MM.1S (cell line): Measurements from ENCODE around the gene GLCE.

Experiments used
- DNase-seq: peaks from one replicate; pipeline ENCODE4 v3.0.0-alpha.2; 2015
- H2AFZ ChIP-seq: fragments of 300-600 bp; sonication (generic); 2 replicates; pipeline ENCODE4 v1.6.0; 2016; ENCODE audit warnings: antibody characterized with exemption, low read length
- H3F3A ChIP-seq: fragments of 300-600 bp; sonication (generic); 2 replicates; pipeline ENCODE4 v1.6.1; 2016; ENCODE audit warnings: mild to moderate bottlenecking, antibody characterized with exemption, low read length, moderate library complexity, mixed read lengths; ENCODE audit not compliant: insufficient read depth
- H3K27ac ChIP-seq: fragments of 300-600 bp; sonication (generic); 2 replicates; pipeline ENCODE4 v1.5.1; 2016; ENCODE audit warnings: mild to moderate bottlenecking, low read length
- H3K27me3 ChIP-seq: fragments of 300-600 bp; sonication (generic); replicated peaks from 2 replicates; pipeline ENCODE4 v1.6.0; 2016; ENCODE audit warnings: low read length; ENCODE audit not compliant: insufficient read depth
- H3K36me3 ChIP-seq: fragments of 300-600 bp; sonication (generic); replicated peaks from 2 replicates; pipeline ENCODE4 v1.6.1; 2016; ENCODE audit warnings: mild to moderate bottlenecking, low read length, mixed read lengths; ENCODE audit not compliant: insufficient read depth
- H3K4me1 ChIP-seq: fragments of 300-600 bp; sonication (generic); 2 replicates; pipeline ENCODE4 v1.6.1; 2016; ENCODE audit warnings: low read length, mixed read lengths
- H3K4me2 ChIP-seq: fragments of 300-600 bp; sonication (generic); 2 replicates; pipeline ENCODE4 v1.6.0; 2016; ENCODE audit warnings: low read depth, low read length
- H3K4me3 ChIP-seq: fragments of 300-600 bp; sonication (generic); 2 replicates; pipeline ENCODE4 v1.5.1; 2016; ENCODE audit warnings: low read length, mixed read lengths
- H3K79me2 ChIP-seq: fragments of 300-600 bp; sonication (generic); 2 replicates; pipeline ENCODE4 v1.6.1; 2016; ENCODE audit warnings: mixed run types, low read length, mixed read lengths
- H3K9ac ChIP-seq: fragments of 300-600 bp; sonication (generic); 2 replicates; pipeline ENCODE4 v1.6.1; 2016; ENCODE audit warnings: low read length, mixed read lengths
- H3K9me2 ChIP-seq: fragments of 300-600 bp; sonication (generic); replicated peaks from 2 replicates; pipeline ENCODE4 v1.6.1; 2016; ENCODE audit warnings: mild to moderate bottlenecking, low read length, mixed read lengths; ENCODE audit not compliant: insufficient read depth
- H3K9me3 ChIP-seq: fragments of 300-600 bp; sonication (generic); replicated peaks from 2 replicates; pipeline ENCODE4 v1.6.1; 2016; ENCODE audit warnings: mild to moderate bottlenecking, low read length, mixed read lengths; ENCODE audit not compliant: insufficient read depth
- H4K20me1 ChIP-seq: fragments of 300-600 bp; sonication (generic); 2 replicates; pipeline ENCODE4 v1.6.1; 2016; ENCODE audit warnings: mild to moderate bottlenecking, low read length, moderate library complexity, mixed read lengths; ENCODE audit not compliant: insufficient read depth
- EZH2 ChIP-seq: fragments of 300-600 bp; sonication (generic); optimal IDR thresholded peaks from 2 replicates; pipeline ENCODE3; 2017; ENCODE audit warnings: low read depth, mild to moderate bottlenecking, antibody characterized with exemption, low read length, mixed read lengths
- EZH2phosphoT487 ChIP-seq: fragments of 300-600 bp; sonication (generic); IDR thresholded peaks from 2 replicates; pipeline ENCODE4 v1.6.1; 2018; ENCODE audit warnings: antibody characterized with exemption, low read length
- TF ChIP-seq, protein P1 (sequence below): fragments of 300-600 bp; sonication (generic); IDR thresholded peaks from 2 replicates; pipeline ENCODE4 v1.5.1; 2016; ENCODE audit warnings: antibody characterized with exemption, low read length, mixed read lengths

Gene GLCE

DNA sequence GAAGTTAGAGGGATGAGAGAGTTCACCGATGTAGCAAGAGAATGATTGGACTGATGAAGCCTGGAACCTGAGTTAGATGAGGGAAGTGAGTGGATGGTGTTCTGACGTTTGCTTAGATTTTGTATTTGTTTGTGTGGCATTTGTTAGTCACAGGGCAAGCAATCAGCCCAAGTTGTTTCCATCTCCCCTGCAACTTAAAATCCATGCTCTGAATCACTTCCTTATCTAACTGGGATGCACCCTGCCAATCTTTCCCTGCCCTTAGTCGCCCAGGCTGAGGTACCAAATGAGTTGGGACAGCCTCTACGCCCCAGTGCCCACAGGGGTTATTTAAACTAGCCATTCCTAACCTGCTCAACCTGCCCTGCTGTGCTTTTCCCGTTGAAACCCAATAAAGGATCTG lies 150.9 kb downstream of the GLCE start:
- no peak for TF ChIP-seq EZH2
- TF ChIP-seq, protein P1, sequence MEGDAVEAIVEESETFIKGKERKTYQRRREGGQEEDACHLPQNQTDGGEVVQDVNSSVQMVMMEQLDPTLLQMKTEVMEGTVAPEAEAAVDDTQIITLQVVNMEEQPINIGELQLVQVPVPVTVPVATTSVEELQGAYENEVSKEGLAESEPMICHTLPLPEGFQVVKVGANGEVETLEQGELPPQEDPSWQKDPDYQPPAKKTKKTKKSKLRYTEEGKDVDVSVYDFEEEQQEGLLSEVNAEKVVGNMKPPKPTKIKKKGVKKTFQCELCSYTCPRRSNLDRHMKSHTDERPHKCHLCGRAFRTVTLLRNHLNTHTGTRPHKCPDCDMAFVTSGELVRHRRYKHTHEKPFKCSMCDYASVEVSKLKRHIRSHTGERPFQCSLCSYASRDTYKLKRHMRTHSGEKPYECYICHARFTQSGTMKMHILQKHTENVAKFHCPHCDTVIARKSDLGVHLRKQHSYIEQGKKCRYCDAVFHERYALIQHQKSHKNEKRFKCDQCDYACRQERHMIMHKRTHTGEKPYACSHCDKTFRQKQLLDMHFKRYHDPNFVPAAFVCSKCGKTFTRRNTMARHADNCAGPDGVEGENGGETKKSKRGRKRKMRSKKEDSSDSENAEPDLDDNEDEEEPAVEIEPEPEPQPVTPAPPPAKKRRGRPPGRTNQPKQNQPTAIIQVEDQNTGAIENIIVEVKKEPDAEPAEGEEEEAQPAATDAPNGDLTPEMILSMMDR: no peak
- no peak for TF ChIP-seq EZH2phosphoT487
- no peaks in the 10 kb centered on the region for H3K4me1 ChIP-seq
- no peak overlapping the region for H3K9ac ChIP-seq
- DNase-seq: no peak
- H3K4me2 ChIP-seq: no peak overlapping the region
- H3K27ac ChIP-seq: no peak overlapping the region
- no peaks in the 10 kb centered on the region for H3F3A ChIP-seq
- no peaks in the 10 kb centered on the region for H3K9me2 ChIP-seq
- no peaks in the 10 kb centered on the region for H3K9me3 ChIP-seq
- H3K79me2 ChIP-seq: no peaks in the 10 kb centered on the region
- H3K36me3 ChIP-seq: no peaks in the 10 kb centered on the region
- no peaks in the 10 kb centered on the region for H4K20me1 ChIP-seq
- H2AFZ ChIP-seq: no peak overlapping the region
- no peaks in the 10 kb centered on the region for H3K27me3 ChIP-seq
- no peak overlapping the region for H3K4me3 ChIP-seq

DNA sequence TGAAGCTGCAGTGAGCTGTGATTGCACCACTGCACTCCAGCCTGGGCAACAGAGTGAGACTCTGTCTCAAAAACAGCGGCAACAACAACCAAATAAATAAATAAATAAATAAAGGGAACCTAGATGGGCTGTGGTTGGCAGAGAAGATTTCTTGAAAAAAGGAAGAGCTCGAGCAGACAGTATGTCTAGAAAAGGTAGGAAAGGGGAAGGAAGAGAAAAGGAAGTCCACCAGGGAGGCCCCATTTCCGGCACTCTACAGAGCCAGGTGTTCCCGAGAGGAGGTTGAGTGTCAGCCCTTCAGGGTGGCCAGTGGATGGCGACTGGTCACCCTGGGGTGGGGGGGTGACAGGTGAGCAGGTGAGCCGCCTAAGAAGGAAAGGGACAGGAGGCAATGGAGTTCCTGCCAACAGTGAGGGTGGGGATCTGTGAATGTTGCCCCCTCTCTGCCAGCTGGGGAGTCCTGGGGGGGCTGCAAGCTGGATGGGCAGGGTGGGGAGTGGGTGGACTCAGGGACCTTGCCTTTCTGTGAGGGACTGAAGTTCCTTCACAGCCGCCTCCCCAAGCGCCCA lies 153.1 kb downstream of the GLCE start:
- TF ChIP-seq, protein P1: no peak
- TF ChIP-seq EZH2: no peak
- TF ChIP-seq EZH2phosphoT487: no peak
- no peak overlapping the region for H3K9ac ChIP-seq
- H2AFZ ChIP-seq: no peak overlapping the region
- H3K4me3 ChIP-seq: no peak overlapping the region
- no peaks in the 10 kb centered on the region for H3F3A ChIP-seq
- H4K20me1 ChIP-seq: no peaks in the 10 kb centered on the region
- no peaks in the 10 kb centered on the region for H3K9me2 ChIP-seq
- H3K4me1 ChIP-seq: no peaks in the 10 kb centered on the region
- no peak for DNase-seq
- H3K79me2 ChIP-seq: no peaks in the 10 kb centered on the region
- no peak overlapping the region for H3K27ac ChIP-seq
- H3K4me2 ChIP-seq: no peak overlapping the region
- H3K27me3 ChIP-seq: no peaks in the 10 kb centered on the region
- H3K36me3 ChIP-seq: no peaks in the 10 kb centered on the region
- H3K9me3 ChIP-seq: no peaks in the 10 kb centered on the region

DNA sequence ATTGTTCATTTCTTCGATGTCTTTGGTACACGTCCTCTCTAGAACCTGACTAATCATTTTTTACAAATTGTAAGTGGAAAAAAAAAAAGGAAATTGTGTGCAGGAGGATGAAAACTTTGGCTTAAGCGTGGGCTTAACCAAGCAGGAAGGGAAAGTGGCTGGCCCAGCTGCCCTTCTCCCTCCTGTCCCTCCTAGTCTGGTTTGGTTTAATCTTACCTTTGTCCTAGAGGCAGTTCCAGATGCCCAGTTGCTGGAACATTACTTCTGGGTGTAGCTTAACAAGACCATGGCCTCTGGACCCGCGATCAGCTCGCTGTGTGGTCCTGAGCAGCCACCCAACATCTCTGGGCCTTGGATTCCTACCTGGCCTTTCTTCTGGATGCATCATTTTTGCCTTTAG lies 153.7 kb downstream of the GLCE start:
- Histone ChIP-seq H3K9me3 (no peaks in the 10 kb centered on the region), H3K36me3 (no peaks in the 10 kb centered on the region), H3F3A (no peaks in the 10 kb centered on the region), H3K4me3 (no peak overlapping the region), H3K27ac (no peak overlapping the region), H3K79me2 (no peaks in the 10 kb centered on the region), H3K27me3 (no peaks in the 10 kb centered on the region), H3K4me1 (no peaks in the 10 kb centered on the region), H3K9ac (no peak overlapping the region), H2AFZ (no peak overlapping the region), H3K9me2 (no peaks in the 10 kb centered on the region), H3K4me2 (no peak overlapping the region), H4K20me1 (no peaks in the 10 kb centered on the region)
- TF ChIP-seq, protein P1: no peak
- TF ChIP-seq EZH2: no peak
- no peak for TF ChIP-seq EZH2phosphoT487
- DNase-seq: no peak
